Duodenal mucosa (tissue), 2 donors: ENCODE results near the gene MAP3K3.

Experiments used
- H3K27ac ChIP-seq: one replicate; pipeline ENCODE4 v1.7.0; 2013; ENCODE audit warnings: low read depth, low read length
- H3K27me3 ChIP-seq, 2 donors: one replicate each; pipeline ENCODE4 v1.7.0; 2013; ENCODE audit warnings: low read length in 2 of 2, control low read depth in 1 of 2; ENCODE audit not compliant: insufficient read depth in 2 of 2, control insufficient read depth in 1 of 2
- H3K36me3 ChIP-seq, 2 donors: one replicate each; pipeline ENCODE4 v1.7.0; 2013; ENCODE audit warnings: low read length in 2 of 2, control low read depth in 1 of 2; ENCODE audit not compliant: insufficient read depth in 2 of 2, control insufficient read depth in 1 of 2
- H3K4me1 ChIP-seq, 2 donors: one replicate each; pipeline ENCODE4 v1.7.0; 2013; ENCODE audit warnings: low read length in 2 of 2, control low read depth in 1 of 2; ENCODE audit not compliant: insufficient read depth in 2 of 2, control insufficient read depth in 1 of 2
- H3K4me3 ChIP-seq, 2 donors: one replicate each; pipeline ENCODE4 v1.7.0; 2013; ENCODE audit warnings: low read length in 2 of 2, low read depth in 1 of 2
- H3K9ac ChIP-seq, 2 donors: one replicate each; pipeline ENCODE4 v1.7.0; 2013; ENCODE audit warnings: low read length in 2 of 2, low read depth in 1 of 2
- H3K9me3 ChIP-seq, 2 donors: one replicate each; pipeline ENCODE4 v1.7.0; 2013; ENCODE audit warnings: low read length in 2 of 2, control low read depth in 1 of 2; ENCODE audit not compliant: control insufficient read depth in 1 of 2

The MAP3K3 gene

GRCh38 chr17:63635290-63635689, 13.1 kb downstream of the MAP3K3 start:
- Histone ChIP-seq H3K27ac (no peak overlapping the region), H3K9me3 (no peaks in the 10 kb centered on the region), H3K36me3 (peaks cover 24 to 44% of the 10 kb centered on the region in 2 donors), H3K4me1 (peaks cover 0 to 10% of the 10 kb centered on the region in 2 donors), H3K27me3 (no peaks in the 10 kb centered on the region), H3K9ac (no peak overlapping the region), H3K4me3 (no peak overlapping the region)

GRCh38 chr17:63635787-63636186, 13.6 kb downstream of the MAP3K3 start:
- Histone ChIP-seq H3K27ac (no peak overlapping the region), H3K9me3 (no peaks in the 10 kb centered on the region), H3K9ac (no peak overlapping the region), H3K36me3 (peaks cover 24 to 44% of the 10 kb centered on the region in 2 donors), H3K4me3 (no peak overlapping the region), H3K27me3 (no peaks in the 10 kb centered on the region), H3K4me1 (peaks cover 0 to 10% of the 10 kb centered on the region in 2 donors)

GRCh38 chr17:63639125-63639524, 16.9 kb downstream of the MAP3K3 start:
- Histone ChIP-seq H3K36me3 (peaks cover 18 to 28% of the 10 kb centered on the region in 2 donors), H3K27ac (no peak overlapping the region), H3K4me1 (no peaks in the 10 kb centered on the region), H3K4me3 (no peak overlapping the region), H3K9me3 (no peaks in the 10 kb centered on the region), H3K9ac (no peak overlapping the region), H3K27me3 (no peaks in the 10 kb centered on the region)

- Histone ChIP-seq H3K9me3 (no peaks in the 10 kb centered on the region), H3K4me1 (no peaks in the 10 kb centered on the region), H3K27ac (no peak overlapping the region), H3K36me3 (peaks cover 15 to 20% of the 10 kb centered on the region in 2 donors), H3K9ac (no peak overlapping the region), H3K4me3 (no peak overlapping the region), H3K27me3 (no peaks in the 10 kb centered on the region)
Measured at GRCh38 chr17:63640038-63640437, 17.8 kb downstream of the MAP3K3 start.

- no peaks in the 10 kb centered on the region for H3K27me3 ChIP-seq
- H3K9ac ChIP-seq: no peak overlapping the region
- H3K9me3 ChIP-seq: no peaks in the 10 kb centered on the region
- peaks cover 13 to 20% of the 10 kb centered on the region in 2 donors for H3K36me3 ChIP-seq
- peaks cover 0 to 3% of the 10 kb centered on the region in 2 donors for H3K4me1 ChIP-seq
- H3K27ac ChIP-seq: no peak overlapping the region
- H3K4me3 ChIP-seq: no peak overlapping the region
Measured at GRCh38 chr17:63641692-63642448, 19.7 kb downstream of the MAP3K3 start.

GRCh38 chr17:63644846-63645245, 22.6 kb downstream of the MAP3K3 start:
- Histone ChIP-seq H3K36me3 (peaks cover 11 to 21% of the 10 kb centered on the region in 2 donors), H3K4me3 (no peak overlapping the region), H3K9me3 (no peaks in the 10 kb centered on the region), H3K4me1 (peaks cover 0 to 3% of the 10 kb centered on the region in 2 donors), H3K27ac (no peak overlapping the region), H3K9ac (no peak overlapping the region), H3K27me3 (no peaks in the 10 kb centered on the region)

GRCh38 chr17:63645775-63646487, 23.7 kb downstream of the MAP3K3 start:
- no peaks in the 10 kb centered on the region for H3K9me3 ChIP-seq
- no peak overlapping the region for H3K9ac ChIP-seq
- peaks cover 11 to 21% of the 10 kb centered on the region in 2 donors for H3K36me3 ChIP-seq
- no peak overlapping the region for H3K27ac ChIP-seq
- no peak overlapping the region for H3K4me3 ChIP-seq
- H3K27me3 ChIP-seq: no peaks in the 10 kb centered on the region
- peaks cover 0 to 3% of the 10 kb centered on the region in 2 donors for H3K4me1 ChIP-seq

- H3K4me3 ChIP-seq: no peak overlapping the region
- no peak overlapping the region for H3K27ac ChIP-seq
- H3K4me1 ChIP-seq: peaks cover 0 to 3% of the 10 kb centered on the region in 2 donors
- peaks cover 11 to 21% of the 10 kb centered on the region in 2 donors for H3K36me3 ChIP-seq
- no peaks in the 10 kb centered on the region for H3K9me3 ChIP-seq
- no peaks in the 10 kb centered on the region for H3K27me3 ChIP-seq
- H3K9ac ChIP-seq: no peak overlapping the region
Measured at GRCh38 chr17:63646488-63646806, 24.2 kb downstream of the MAP3K3 start.

GRCh38 chr17:63647065-63647725, 25.0 kb downstream of the MAP3K3 start:
- Histone ChIP-seq H3K36me3 (peaks cover 11 to 21% of the 10 kb centered on the region in 2 donors), H3K27me3 (no peaks in the 10 kb centered on the region), H3K4me3 (no peak overlapping the region), H3K9me3 (no peaks in the 10 kb centered on the region), H3K9ac (no peak overlapping the region), H3K4me1 (peaks cover 0 to 3% of the 10 kb centered on the region in 2 donors), H3K27ac (no peak overlapping the region)

GRCh38 chr17:63647936-63648335, 25.7 kb downstream of the MAP3K3 start:
- Histone ChIP-seq H3K27ac (no peak overlapping the region), H3K4me3 (no peak overlapping the region), H3K27me3 (no peaks in the 10 kb centered on the region), H3K9ac (no peak overlapping the region), H3K4me1 (peaks cover 0 to 3% of the 10 kb centered on the region in 2 donors), H3K36me3 (peaks cover 15 to 27% of the 10 kb centered on the region in 2 donors), H3K9me3 (no peaks in the 10 kb centered on the region)
